HG02798 (cell line): ENCODE data around the gene IFNA13.

ENCODE experiments used
- ATAC-seq: cut with Tn5 transposase; IDR thresholded peaks from one replicate; pipeline ENCODE4 v1.9.1; 2021; ENCODE audit warnings: mild to moderate bottlenecking; ENCODE audit not compliant: unreplicated experiment, poor library complexity

Gene IFNA13

GRCh38 chr9:21362287-21362686, 5.6 kb downstream of the IFNA13 start:
- ATAC-seq = no peak

DNA sequence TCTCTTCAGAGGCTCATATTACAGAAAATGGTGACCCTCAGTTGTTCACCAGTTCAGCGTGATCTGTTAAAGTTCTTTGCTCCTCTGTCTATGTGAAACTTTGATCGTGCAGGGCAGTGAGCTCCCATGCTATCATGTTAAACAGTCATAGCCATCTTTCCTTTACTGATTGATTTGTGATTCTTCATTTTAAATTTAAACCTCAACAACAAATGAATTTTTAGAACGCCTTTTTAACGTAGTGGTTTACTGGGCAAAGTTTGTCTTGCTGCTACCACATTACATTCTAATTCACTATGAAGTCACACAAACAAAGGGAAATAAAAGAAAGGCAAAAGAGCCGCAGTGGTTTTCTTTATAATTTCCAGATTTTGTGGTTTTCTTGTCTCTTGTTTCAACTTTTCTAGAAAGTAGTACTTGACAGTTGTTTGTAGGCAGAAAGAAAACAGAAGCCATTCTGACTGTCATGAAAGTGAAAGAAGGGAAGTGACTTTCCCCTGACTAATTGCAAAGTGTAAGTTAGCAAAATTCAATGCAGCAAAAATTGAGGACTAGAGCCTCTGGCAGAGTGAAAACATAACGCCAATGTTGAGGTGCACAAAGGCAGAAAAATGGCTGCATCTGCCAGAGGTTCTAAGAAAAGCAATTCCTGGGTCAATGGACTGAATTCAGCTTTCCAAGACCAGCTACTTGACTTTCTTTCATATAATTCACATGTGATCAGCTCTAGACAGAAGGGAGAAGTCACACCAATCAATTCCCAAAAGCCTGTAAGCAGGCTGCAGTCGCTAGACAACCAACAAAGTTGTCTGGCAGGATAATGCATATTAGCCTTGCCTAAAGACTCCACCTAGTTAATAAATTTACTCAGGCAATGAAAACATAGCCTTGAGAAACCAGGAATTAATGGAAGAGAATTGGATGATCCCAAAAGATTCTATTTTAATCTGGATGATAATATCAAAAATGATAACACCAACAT, 10.1 kb downstream of the IFNA13 start:
- peak; percentile 92 for ATAC-seq

GRCh38 chr9:21350787-21351186, 17.1 kb downstream of the IFNA13 start, which contains the start of gene IFNA6:
Gene IFNA6 (minus strand): TSS chr9:21350887. CDS start chr9:21350887, 0 bp downstream.
- ATAC-seq = no peak

DNA sequence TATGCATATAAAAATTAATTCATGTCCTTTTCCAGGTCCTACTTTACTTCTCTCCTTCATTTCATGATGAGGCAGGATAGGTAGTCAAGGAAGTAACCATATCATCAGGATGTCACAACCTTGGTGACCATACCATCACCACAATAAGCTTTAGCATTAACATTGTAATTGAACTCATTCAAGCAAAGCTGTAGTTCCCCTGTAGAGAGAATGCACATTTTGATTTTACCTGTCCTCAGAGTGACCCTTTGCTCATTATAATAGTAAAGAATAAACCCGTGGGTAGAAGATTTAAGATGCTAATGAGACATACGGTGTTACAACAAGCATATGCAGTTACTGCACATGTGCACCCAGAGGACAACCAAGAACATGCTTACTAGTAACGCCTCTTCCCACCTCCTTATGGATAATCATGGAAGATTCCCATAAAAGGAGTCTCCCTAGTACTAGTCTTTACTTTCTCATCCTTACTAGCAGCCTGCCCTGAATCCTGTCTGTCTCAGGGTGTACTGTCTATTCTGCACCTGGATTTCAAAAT, 19.4 kb downstream of the IFNA13 start:
- ATAC-seq = no peak

DNA sequence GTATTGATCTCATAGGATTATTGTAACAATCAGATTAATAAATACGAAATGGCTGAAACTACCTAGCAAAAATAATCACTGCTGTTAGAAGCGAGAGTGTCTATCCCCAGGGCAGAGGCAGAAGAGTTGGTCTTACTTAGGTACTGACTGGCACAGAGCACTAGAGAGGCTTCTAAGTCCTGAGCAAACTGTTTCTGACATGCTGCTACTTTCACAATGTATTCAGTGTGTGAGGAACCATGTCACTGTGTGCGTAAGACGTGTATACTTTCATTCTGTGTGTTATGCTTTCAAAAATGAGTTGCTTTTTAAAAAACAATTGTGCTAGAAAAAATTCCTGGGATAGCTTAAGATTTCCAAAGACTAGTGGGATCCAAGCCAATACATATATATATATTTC, 27.1 kb downstream of the IFNA13 start:
- no peak for ATAC-seq

DNA sequence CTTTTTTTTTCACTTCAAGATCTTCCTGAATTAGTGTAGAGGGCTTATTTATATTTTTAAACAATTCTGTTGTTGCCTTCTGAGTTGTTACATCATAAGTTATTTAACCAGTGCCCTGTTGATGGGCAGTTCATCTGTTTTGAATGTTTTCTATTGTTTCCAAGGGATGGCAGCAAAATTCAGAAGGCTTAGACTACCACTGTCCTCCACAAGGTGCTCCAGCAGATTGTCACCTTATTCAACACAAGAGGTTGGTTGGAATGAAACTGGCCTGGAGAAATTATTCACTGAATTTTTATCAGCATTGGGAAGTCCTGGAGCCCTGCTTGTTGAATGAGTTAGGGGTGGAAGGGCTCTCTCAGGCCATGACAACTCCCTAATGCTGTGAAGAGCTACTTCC, 31.4 kb downstream of the IFNA13 start:
- no peak for ATAC-seq

DNA sequence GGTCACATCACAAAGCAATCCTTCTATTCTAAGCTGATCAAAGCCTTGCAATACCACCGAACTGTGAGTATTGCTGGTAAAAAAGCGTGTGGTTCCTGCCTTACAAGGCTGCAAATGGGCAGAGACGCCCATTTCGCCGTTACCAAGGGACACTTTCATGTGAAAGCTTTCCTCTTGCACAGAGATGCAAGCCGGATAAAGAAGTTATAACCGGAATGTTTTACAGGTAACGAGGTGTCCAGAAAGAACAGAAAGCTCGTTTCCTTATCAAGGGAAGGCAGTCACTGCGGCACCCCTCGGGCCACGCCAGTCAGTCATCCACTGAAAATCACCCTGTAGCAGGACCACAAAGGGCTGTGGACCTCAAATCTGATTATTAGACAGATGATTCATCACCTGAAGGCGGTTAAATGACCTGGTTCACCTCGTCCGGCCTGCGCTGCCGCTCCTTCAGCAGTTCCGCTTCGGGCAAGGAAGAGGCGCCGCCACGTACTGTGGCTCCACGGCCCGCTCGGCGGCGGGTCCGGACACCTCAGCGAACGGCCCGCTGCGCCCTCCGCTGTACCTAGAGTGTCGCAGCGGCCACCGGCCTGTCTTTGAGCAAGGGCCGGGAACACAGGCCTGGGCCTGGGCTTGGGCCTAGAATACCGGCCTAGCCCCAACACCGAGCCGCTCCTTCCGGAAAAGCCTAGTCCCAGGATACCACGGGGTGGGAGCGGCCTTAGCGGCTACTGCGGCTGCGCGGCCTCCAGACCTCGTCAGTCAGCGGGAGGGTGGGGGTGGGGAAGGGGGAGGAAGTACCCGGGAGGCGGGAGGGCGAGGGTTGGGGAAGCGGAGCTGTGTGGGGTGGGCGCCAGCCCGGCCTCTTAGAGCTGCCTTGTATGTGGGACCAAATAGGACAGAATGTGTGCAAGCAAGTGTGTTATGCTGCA, 32.9 kb downstream of the IFNA13 start, which contains the start of gene KLHL9:
Gene KLHL9 (minus strand): TSS at position 704 of the 932 bp plus-strand sequence. CDS start 545 bp downstream, at position 159.
- ATAC-seq = peak; percentile 94

- ATAC-seq = no peak
These were observed 34.6 kb downstream of the IFNA13 start for GRCh38 chr9:21333226-21333625.

- ATAC-seq = no peak
These were observed 36.0 kb downstream of the IFNA13 start for GRCh38 chr9:21331676-21332402.

GRCh38 chr9:21326526-21327139, 41.2 kb downstream of the IFNA13 start:
- peak; percentile 85 for ATAC-seq

DNA sequence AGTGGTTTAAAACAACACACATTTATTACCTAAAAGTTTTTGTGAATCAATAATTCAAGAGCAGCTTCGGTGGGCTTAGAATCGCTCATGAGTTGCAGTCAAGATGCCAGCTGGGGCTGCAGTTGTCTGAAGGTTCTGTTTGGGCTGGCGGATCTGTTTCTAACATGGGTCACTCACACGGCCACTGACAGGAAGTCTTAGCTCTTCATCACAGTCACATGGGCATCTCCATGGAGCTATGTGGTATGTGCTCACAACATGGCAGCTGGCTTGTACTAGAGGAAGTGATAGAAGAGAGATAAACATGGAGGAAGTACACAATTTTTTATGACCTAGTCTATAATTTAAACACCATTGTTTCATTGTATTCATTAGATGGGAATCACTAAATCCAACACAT, 43.8 kb downstream of the IFNA13 start:
- ATAC-seq = no peak

- no peak for ATAC-seq
These were observed 44.9 kb downstream of the IFNA13 start for GRCh38 chr9:21322911-21323461.

- ATAC-seq = no peak
These were observed 47.4 kb downstream of the IFNA13 start for GRCh38 chr9:21320465-21320864.

DNA sequence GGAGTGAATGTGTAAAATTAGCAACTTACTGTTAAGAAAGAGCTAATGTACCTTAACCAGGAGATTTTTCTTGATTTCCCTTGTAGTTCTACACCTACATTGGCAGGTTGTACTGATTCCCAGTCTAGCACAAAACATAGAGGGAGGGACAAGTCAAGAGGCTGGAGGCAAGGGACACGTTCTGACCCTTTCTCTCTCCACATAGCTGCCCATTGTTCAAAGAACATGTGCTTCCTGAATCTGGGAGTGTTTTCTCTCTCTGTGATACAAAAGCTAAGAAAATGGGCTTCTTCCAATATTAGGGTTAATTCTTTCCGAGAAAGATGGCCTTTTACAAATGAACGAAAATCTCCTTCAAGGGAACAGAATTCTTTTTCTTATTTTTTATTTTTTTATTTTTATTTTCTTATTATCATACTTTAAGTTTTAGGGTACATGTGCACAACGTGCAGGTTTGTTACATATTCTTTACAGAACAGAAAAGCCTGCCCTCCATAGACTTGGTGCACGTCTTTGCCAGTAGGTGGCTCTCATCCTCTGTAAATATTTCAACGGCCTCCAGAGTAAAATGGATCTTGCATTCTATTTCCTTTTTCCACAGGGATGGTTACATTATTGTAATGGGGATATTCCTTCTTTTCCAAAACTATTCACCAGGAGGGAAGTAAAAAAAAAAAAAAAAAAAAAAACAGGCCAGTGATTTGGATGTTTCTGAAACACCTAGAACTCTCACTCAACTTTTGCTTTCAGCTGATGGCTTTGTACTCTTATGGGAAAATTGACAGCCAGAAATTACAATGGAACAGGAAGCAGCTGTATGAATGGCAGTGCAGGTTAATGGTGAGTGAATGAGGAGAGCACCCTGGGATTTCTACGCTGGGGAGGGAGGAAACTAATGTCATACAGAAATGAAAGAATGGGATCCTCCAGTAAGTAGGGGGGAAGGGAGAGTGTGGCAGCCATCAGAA, 49.6 kb downstream of the IFNA13 start:
- ATAC-seq = peak; percentile 78
